ENCODE results near the gene APOA4.

The APOA4 gene

GRCh38 chr11:116774661-116775060 is 48.4 kb downstream of the APOA4 start:
- DNase-seq (ENCODE audit: low spot score), result no peak

DNA sequence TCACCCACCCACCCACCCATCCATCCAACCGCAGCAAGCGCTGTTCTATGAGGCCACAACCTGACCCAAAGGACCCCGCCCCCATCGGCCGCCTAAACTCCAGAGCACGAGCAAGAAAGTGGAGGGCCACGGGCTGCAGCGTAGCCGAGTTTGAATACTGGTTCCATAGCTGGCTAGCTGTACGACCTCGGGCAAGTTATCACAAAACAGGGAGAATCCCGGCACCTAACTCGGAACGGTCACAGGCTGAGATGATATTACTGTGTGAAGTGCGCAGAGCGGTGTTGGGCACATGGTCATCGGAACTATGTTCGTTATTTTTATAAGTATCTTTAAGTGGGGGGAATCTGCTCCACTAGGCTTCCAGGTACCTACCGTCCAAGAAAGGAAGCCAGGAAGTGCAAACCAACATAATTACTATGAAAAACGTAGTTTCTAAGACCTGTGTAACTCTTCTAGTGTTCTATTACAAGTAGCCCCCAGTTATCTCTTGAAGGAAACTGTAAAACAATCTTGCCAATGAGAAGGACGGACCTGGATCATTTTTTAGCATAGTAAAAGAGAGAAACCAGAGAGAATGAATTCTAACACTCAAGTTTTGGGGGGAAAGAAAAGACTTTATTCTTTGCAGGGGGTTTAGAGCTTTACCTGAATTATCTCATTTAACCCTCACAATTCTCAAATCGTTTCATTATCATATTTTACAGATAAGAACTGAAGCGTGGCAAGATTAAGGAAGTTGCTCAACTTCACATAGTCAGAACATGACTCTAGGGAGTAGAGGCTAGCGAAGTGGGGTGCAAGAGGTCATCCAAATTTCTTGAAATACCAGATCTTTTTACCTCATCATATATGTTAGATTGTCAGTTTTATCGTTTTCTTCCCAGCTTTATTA is 49.7 kb downstream of the APOA4 start:
- DNase-seq (ENCODE audit: low spot score), result no peak

- DNase-seq (ENCODE audit: low spot score), result peak; percentile 96
Measured at GRCh38 chr11:116772443-116773202, 50.5 kb downstream of the APOA4 start, which contains the start of gene BUD13. Gene BUD13 (minus strand): TSS chr11:116772987. CDS start chr11:116772964, 23 bp downstream.

- DNase-seq (ENCODE audit: low spot score), result no peak
Measured at GRCh38 chr11:116771935-116772334, 51.2 kb downstream of the APOA4 start.

Measured in iPS-NIHi11 (cell line).